Hematopoietic multipotent progenitor cell treated with erythropoietin and hydrocortisone succinate and interleukin-3 and kit ligand, for 15 days (in vitro differentiated cells): ENCODE measurements around the gene PSMG3.
"Not testable (repeated sequence)": the region's sequence is repeated elsewhere in the genome, so short reads cannot be mapped to it uniquely, and the experiment has no call there.

Experiments used
- DNase-seq: peaks from one replicate; pipeline ENCODE4 v3.0.0-alpha.2; 2015; ENCODE audit warnings: low spot score

Gene PSMG3

DNA sequence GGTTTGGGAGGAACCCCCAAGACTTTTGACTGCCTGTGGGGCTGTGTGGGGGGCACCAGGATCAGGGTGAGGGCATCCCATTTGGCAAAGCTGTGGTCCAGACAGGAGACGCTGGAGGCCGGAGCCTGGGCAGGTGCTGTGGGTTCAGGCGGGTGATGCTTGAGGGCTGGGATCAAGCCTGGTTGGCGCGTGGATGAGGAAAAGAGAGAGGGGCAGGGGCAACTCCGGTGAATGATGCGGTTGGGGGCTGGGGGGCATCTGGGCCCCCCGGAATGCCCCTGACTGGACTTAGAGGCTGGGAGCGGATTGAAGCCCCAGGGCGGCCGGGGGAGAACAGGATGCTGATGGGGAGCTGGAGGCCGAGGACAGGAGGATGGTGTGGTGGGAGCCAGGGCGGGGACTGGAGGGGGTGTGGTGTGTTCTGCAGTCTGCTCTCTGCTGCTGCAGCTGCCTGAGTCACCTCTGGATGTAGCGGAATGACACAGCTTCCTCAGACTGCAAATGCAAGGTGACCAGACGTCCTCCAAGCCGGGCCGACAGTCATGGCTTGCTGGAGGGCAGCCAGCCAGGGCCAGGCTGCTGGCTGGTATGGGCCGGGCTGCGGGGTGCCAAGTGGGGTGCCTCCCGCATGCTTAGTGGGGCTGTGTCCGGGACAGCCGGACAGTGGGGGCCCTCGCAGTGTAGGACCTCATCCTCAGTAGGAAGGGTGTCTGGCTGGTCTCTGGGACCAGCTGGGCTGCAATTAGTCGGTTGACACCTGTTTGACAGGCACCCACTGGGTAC, 36.1 kb downstream of the PSMG3 start:
- peak; percentile 85 for DNase-seq

DNA sequence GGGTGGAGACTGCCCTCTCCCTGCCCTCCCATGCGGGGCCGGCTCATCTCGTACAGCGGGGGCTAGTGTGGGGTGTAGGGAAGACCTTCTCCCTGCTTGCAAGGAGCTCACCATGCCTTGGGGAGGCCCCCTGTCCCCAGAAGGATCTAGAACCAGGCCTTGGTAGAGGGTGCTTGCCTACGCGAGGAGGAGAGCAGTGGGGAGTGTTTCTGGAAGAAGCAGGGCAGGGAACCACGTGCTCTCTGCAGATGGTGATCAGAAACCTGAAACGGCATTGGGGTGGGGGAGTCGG, 36.6 kb downstream of the PSMG3 start:
- DNase-seq, result no peak

DNA sequence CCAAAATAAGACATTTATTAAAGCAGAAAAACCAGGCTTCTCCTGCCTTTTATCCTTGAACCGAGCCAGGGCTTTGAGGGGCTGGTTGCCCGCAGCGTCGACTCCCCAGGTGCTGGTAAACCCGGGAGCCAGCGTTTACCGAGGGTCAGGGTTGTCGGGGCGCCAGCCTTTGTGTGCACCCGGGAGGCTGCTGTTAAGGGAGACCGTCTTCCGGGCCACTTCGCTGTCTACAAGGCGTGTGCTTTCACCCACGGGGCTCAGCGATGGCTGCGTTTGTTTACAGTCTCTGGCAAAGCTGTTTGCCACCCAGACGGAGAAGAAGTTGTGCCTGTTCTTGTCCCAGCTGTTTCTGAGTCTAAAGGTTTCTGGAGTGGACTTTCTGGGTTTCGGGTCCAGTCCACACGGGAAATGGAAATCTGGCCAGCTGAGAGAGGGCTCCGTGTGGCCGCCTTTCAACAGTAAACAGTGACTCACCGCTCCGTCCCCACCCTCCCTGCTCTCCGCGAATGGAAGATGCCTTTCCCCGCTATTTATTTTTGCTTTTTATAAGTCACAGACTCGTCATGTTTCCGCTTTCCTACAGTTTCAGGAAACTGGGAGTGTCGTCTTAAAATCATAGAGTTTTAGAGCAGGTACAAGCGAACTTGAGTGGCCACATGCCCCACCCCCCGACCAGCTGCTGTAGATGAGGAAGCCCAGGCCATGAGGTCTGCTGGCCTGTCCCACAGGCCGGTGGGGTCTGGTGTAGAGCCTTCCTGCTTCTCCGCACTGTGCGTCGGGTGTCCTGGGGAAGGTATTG, 37.2 kb downstream of the PSMG3 start:
- DNase-seq, result peak; percentile 76

DNA sequence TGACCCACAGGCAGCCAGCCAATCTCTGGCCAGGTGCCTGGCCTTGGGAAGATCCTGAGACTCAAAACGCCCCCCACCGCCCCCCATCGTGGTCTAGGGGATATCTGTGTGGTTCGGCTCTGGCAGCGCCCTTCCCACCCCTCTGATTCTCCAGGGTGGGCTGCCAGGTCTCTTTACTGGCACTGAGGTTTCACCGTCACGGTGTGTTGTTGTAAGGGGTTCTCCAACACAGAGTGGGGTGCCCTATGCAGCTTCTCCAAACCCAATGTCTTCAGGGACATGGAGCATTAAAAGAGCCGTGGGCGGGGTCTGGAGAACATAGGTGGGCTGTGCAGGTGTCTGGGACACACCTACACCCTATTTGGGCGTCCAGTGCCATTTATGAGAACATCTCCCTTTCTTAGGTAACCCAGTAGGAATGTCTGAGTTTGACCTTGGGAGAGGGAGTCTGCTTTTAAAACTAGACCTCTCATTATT, 37.8 kb downstream of the PSMG3 start:
- DNase-seq, result peak; percentile 16

DNA sequence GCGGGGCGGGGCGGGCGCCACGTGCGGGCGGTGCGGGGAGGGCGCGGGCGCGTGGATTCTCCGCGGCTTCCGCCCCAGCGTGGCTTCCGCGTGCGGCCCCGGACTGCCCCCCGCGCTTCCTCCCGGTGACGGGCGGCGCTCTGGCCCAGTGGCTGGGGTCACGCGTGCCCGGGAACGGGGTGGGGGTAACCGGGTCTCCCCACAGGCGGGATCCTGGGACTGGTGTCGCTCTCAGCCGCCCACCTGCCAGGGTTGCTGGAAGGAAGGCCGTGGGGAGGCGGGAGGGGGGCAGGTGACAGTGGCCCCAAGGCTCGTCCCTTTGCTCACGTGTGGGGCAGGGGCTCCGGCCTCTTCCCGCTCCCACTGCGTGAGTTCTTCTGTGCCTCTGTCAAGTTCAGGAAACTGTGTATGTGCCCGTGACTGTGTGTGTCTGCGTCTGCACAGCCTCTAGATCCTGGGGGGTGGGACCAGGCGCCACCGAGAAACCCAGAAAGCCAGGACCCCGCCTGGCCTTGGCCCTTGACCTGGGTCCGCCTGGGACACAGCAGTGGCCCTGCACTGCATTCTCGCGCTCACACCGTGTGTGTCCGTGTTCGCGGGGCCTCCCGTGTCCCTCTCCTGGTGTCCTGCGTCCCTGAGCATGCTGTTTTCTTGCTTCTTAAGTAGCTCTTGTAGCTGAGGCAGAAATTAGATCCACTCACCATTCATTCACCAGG, 38.4 kb downstream of the PSMG3 start:
- DNase-seq, result peak; percentile 28

DNA sequence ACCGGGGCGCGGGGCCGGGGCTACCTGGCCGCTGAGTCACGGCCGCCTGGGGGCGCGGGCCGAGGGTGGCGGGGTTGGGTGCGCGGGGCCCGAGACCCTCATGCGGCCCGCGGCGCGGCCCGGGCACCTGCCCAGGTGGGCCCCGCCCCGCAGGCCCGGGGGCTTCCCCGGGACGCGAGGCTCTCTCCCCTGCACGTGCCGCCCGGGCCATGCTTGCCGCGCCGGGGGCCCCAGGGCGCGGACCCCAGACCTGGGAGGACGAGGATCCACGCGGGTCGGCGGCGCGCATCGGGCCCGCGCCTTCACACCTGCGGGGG, 38.9 kb downstream of the PSMG3 start:
- no peak for DNase-seq

DNA sequence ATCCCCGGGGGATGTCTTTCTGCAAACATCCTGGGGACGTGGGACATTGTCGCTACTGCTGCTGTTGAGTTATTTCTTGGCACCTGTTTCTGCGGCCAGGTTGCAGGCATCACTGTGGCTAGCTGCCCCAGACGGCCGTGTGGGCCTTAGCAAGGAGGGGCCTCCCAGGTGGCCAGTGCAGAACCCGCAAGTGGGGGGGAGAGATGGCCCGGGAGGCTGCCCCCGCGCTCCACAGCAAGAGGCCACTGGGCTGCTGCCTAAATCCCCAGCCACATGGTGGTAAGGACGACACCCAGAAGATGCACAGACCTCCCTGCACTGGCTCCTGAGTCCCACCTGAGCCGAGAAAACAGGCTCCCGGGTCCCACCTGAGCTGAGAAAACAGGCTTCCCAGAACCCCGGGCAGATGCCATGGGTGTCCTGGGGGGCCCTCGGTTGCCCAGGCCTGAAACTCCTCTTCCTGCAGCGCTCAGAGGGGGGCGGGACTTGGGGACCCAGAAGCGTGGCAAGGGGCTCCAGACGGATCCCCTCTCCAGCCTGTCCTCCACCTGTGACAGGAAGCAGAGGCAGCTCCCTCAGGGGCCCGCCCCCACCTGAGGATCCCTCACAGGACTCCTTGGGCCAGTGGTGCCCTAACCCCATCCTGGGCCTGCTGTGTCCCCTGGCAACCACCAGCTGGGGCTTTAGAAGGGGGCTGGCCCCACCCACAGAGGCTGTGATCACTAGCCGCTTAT, 40.3 kb downstream of the PSMG3 start:
- DNase-seq, result no peak

DNA sequence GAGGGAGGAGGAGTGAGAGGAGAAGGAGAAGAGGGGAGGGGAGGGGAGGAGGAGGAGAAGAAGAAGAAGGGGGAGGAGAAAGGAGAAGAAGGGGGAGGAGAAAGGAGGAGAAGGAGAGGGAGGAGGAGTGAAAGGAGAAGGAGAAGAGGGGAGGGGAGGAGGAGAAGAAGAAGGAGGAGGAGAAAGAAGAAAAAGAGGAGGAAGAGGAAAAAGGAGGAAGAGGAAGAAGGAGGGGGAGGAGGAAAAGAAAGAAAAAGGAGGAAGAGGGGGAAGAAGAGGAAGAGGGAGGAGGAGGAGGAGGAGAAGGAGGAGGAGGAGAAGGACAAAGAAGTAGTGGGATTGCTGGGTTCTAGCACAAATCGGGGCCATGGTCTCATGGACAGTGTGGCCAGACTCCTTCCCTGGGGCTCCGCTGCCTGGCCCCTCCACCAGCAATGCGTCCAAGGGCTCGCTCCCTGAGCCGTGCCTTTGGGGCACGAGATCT, 43.5 kb downstream of the PSMG3 start:
- no peak for DNase-seq

DNA sequence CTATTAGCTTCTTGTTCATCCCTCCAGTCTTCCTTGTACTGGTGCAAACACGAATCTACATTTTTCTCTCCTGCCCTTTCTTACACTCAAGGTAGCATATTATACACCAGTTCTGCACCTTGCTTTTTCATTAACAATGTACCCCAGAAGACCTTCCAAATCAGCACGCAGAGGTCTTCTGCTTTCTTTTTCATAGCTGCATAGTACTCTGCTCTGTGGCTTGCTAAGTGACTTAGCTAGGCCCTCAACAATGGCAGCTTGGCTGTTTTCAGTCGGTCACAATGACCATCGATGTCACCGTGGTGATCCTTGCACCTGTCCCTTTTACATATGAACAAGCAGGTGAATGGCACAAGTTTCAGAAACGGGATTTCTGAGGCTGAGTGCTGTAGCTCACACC, 44.4 kb downstream of the PSMG3 start:
- no peak for DNase-seq

DNA sequence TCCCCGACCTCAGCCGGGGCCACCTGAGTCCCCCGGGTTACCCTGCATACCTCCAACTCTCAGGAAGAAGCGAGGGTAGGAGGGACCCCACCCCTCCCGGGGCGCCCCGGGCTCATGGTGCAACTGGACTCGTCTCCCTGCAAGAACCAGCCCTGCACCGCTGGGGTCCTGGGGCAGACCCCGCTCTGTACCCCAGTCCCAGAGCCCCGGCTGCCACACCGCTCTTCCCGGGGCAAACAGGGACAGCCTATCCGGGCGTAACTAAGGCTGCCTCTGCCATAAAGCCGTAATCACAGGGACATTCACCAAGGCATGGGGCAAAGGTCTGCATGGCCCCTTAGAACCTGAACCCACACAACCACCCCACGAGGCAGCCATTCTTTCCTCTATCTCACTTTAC, 46.0 kb downstream of the PSMG3 start:
- DNase-seq, result no peak

DNA sequence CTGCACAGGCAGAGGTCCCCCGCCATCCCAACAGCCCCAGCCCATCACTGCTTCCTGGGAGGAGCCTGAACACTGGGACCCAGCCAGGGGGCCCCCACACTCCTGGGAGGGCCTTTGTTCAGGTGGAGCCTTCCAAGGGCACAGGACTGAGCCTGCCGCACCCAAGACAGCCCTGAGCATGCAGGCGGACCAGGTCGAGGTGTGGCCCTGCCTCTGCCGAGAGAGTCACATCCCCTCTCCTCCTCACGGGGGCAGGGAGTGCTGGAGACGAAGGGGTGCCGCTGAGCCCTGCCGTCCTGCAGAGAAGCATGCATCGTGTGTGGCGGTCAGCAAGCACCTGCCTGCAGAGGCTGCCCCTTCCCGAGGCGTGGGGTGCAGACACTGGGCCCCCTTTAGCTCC, 46.6 kb downstream of the PSMG3 start:
- DNase-seq, result no peak

DNA sequence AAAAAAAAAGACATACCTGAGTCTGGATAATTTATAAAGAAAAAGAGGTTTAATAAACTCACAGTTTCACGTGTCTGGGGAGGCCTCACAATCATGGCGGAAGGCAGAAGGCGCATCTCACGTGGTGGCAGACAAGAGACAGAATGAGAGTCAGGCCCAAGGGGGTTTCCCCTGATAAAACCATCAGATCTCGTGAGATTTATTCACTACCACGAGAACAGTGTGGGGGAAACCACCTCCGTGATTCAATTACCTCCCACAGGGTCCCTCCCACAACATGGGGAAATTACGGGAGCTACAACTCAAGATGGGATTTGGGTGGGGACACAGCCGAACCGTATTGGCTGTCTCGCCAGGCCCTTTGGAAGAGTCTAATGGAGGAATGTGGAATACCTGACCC, 48.4 kb downstream of the PSMG3 start:
- no peak for DNase-seq

DNA sequence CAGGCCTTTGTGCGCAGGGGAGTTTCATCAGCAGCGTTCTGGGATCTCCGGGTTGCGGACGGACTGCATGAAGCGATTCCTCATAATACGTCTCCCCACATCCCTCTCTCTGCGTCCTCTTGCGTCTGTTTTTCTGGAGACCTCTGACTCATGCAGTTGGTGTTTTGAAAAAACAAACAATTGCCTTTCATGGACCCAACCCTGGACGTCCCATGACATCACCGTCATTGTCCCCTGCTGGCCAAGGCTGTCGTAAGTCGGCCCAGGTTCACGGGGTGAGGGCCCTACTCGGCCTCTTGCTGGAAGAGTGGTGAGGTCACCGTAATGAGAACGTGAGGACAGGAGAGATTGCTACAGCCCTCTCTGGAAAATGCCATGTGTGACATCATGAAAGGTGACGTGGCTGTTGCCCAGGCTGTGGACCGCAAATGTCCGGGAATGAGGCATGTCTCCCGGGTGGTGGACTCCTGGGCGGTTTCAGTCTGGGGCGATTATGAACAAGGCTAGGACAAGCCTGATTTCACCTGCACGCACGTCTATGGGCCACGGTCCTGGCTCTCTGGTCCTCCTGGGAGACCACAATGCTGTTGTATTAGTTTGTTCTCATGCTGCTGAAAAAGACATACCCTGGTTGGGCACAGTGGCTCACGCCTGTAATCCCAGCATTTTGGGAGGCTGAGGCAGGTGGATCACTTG, 49.1 kb downstream of the PSMG3 start:
- no peak for DNase-seq

DNA sequence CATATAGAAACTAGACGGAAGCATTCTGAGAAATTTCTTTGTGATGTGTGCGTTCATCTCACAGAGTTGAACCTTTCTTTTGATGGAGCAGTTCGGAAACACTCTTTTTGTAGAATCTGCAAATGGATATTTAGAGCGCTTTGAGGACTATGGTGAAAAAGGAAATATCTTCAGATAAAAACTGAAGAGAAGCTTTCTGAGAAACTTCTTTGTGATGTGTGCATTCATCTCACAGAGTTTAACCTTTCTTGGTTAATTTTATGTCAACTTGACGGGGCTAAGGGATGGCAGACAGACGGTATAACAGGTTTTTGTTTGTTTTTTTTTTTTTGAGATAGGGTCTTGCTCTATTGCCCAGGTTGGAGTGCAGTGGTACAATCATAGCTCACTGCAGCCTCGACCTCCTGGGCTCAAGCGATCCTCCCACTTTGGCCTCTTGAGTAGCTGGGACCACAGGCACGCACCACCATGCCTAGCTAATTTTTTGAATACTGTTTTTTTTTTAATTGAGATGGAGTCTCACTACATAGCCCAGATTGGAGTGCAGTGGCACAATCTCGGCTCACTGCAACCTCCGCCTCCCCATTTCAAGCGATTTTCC, 50.4 kb downstream of the PSMG3 start:
- DNase-seq, result not testable (repeated sequence)
